HG02870 (cell line): Measurements from ENCODE around the gene POU5F1.
A peak's percentile ranks its signal among the peaks of the same experiment; 100 is the strongest.
"Not testable (repeated sequence)": the region's sequence is repeated elsewhere in the genome, so short reads cannot be mapped to it uniquely, and the experiment has no call there.

Experiments
- ATAC-seq: cut with Tn5 transposase; IDR thresholded peaks from one replicate; pipeline ENCODE4 v1.9.1; 2021; ENCODE audit warnings: mild to moderate bottlenecking, moderate library complexity; ENCODE audit not compliant: unreplicated experiment

Gene POU5F1

DNA sequence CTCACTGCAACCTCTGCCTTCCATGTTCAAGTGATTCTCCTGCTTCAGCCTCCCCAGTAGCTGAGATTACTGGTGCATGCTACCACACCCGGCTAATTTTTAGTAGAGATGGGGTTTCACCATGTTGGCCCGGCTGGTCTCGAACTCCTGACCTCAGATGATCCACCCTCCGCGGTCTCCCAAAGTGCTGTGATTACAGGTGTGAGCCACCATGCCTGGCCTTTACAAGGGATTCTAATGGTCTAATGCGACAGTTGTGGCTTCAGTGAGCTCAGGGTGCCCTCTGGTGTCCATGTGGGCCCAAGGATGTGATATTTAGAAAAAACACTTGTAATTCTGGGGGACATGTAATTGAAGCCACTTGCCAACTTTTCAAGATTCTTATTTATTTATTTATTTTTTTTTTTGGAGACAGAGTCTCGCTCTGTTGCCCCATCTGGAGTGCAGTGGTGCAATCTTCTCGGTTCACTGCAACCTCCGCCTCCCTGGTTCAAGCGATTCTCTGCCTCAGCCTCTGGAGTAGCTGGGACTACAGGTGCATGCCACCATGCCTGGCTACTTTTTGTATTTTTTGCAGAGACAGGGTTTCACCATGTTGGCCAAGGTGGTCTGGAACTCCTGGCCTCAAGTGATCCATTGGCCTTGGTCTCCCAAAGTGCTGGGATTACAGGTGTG lies 22.1 kb upstream of the POU5F1 start:
- ATAC-seq = not testable (repeated sequence)

DNA sequence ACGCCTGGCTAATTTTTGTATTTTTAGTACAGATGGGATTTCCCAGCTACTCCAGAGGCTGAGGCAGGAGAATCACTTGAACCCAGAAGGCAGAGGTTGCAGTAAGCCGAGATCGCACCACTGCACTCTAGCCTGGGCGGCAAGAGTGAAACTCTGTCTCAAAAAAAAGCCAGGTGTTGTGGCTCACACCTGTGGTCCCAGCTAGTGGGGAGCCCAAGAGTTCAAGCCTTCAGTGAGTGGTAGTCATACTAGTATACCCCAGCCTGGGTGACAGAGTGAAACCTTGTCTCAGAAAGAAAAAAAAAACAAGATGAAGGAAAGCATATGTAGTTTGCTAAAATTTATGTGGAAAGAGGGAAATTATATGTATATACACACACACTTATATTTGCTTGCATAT lies 20.0 kb upstream of the POU5F1 start:
- no peak for ATAC-seq

DNA sequence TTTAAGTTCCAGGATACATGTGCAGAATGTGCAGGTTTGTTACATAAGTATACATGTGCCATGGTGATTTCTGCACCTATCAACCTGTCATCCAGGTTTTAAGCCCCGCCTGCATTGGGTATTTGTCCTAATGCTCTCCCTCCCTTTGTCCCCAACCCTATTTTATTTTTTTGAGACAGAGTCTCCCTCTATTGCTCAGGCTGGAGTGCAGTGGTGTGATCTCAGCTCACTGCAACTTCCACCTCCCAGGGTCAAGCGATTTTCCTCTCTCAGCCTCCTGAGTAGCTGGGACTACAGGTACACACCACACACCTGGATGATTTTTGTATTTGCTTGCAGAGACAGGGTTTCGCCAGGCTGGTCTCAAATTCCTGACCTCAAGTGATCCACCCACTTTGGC lies 18.7 kb upstream of the POU5F1 start:
- ATAC-seq = not testable (repeated sequence)

DNA sequence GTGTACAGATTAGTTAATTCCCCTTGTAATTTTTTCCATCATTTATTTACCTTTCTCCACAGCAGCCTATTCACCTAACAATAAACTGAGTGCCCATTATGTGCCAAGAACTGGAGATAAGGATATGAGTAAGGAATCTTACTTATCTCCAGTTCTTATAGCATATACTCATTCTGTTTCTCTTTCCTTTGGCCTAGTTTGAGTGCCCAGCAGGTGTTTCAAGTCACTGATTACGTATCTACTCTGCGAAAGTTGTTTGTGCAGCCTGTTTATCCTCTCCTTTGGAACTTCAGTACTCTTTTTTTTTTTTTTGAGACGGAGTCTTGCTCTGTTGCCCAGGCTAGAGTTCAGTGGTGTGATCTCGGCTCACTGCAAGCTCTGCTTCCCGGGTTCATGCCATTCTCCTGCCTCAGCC lies 17.3 kb upstream of the POU5F1 start:
- ATAC-seq = no peak

DNA sequence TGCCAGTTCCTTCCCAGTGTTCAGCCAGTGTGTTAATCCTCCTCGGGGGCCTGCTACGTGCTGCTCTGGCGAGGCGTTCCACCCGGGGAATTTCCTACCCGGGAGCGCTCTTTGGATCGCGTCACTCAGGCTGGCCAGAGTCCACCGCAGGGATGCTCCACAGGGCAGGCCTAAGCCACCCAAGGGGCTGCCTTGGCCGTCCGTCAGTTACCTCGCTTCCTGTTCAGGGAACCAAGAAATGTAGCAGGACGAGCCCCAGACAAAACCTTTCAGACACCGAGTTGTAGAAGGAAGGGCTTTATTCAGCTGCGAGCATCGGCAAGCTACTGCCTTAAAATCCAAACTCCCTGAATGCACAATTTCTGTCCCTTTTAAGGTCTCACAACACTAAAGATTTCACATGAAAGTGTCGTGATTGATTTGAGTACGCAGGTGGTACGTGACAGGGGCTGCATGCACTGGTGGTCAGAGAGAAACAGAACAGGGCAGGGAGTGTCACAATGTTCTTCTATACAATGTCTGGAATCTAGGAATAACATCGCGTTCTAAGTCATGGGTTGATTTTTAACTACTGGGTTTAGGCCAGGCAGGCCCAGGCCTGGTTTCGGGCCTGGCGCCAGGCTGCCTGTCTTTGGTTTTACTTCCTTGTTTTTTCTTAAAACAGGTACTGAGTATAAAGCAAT lies 15.7 kb upstream of the POU5F1 start:
- no peak for ATAC-seq

DNA sequence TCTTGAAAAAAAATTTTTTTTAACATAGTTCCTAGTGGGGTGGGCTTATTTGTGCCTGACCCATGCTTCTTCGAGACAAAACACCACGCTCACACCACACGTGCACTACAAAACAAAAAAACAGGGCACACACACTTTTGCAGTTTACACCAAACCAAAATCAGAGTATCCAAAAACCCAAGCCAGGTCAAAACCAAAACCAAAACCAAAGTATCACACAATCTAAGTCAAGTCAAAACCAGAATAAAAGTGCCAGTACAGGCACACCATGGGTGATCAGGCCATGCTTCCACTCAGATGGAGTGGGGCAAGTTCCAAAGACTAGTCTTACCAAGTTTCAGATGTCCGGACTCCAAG lies 15.2 kb upstream of the POU5F1 start:
- ATAC-seq = not testable (repeated sequence)

DNA sequence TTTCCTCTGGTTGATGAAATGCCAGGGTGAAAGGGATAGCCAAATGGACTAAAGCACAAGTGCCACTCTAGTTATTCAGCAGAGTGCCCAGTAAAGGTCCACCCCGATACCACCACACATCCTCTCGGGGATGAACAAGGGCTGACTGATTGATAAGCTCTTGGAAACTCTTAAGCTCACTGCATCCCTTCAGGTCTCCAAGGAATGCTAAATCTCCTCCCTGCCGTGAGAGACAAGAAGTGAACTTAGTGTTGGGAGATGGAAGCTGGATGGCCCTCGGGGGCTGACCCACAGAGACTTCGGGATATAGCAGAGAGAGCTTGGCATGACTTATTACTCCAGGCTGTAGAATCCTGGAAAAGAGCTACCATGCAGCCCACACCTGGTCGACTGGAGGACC lies 13.4 kb upstream of the POU5F1 start:
- ATAC-seq = not testable (repeated sequence)

DNA sequence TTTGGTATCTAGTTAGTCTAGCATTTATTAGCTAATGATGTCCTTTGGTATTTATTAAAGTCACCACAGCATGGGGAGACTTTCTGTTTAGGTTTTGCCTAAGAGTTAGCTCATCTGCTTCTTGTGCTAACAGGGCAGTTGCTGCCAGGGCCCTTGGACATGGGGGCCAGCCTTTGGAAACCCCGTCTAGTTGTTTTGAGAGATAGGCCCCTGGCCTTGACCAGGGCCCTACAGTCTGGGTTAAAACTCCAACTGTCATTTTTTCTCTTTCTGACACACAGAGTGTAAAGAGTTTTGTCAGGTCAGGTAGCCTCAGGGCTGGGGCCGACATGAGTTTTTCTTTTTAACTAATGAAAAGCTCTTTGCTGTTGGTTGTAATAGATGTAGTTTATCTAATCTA lies 12.8 kb upstream of the POU5F1 start:
- ATAC-seq = not testable (repeated sequence)

DNA sequence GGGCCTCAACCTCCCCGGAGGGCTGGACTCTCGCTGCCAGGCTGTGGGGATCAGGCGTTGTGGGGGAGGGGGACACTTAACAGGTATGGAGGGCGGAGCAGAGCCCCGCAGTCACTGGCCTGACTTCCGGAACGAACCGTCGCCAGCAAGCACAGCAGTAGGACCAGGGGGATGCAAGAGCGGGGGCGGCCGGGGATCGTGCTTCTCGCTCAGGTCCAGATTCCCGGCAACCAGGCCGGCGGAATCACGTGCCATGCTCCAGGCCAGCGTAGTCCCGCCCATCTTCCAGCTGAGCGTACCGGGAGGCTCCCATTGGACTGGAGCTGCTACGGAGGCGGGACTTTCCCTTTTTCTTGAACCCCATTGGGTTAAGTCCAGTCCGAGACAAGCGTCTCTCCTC lies 10.0 kb upstream of the POU5F1 start:
- ATAC-seq = peak; percentile 54

DNA sequence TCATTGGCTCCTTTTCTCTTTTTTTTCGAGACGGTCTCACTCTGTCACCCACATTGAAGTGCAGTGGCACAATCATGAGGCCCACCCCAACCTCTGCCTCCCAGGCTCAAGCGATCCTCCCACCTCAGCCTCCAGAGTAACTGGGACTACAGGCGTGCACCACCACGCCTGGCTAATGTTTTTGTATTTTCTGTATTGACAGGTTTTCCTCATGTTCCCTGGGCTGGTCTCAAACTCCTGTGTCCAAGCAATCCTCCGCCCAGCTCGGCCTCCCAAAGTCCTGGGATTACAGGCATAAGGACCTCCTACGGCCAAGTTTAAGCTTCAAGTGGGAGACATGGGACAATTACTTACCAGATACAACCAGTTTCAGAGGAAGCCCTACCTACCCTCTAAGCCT lies 9.4 kb upstream of the POU5F1 start:
- no peak for ATAC-seq

DNA sequence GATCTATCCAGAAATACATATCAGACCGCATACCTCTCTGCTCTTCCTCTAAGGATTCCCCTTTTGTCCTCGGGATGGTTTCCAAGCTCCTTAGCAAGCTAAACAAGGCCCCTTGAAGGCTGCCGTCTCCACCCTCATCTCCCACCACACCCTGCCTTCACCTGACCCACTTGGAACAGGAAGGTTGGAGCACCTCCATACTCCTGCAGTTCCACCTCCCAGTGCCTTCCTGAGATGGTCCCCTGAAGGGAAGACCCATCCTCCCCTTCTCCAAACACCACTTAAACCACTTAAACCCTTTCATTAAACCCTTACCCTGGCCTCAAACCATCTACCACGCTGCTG lies 8.5 kb upstream of the POU5F1 start:
- no peak for ATAC-seq

DNA sequence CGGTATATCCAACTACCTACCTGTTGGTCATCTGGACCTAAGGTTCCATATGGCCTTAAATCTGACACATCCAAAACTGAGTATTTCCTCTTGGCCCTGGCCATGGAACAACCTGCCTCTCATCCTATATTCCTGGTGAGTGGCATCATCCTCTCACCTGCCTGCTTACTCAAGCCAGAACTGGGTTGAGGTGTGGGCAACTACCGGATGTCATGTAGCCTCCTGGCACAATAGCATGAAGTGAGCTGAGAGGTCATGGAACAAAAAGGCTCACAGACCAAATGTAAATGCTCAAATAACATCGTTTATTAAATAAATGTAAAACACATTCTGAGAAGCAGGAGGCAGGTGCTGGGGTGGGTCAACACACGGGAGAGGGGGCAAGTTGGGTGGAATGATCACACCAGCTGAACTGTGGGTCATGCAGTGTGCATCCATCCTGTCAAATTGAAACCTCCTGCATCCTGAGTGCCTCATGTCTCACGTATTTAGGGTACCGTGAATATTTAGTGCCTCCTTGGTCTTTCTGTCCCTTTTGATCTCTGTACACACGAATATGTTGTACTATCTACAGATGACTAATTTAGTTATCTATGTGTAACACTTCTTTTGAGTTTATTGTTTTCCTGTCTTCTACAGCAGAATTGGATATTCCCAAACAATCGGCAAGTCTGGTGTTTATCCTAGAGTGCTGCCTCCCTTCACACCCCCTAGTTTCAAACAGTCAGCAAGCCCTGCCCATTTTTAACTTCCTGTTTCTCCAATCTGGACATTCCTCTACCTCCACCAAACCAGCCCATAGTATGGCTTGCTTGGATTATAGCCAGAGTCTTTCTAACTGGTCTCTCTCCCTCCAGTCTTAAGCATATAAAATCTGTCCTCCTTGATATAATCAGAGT lies 7.9 kb upstream of the POU5F1 start:
- no peak for ATAC-seq

DNA sequence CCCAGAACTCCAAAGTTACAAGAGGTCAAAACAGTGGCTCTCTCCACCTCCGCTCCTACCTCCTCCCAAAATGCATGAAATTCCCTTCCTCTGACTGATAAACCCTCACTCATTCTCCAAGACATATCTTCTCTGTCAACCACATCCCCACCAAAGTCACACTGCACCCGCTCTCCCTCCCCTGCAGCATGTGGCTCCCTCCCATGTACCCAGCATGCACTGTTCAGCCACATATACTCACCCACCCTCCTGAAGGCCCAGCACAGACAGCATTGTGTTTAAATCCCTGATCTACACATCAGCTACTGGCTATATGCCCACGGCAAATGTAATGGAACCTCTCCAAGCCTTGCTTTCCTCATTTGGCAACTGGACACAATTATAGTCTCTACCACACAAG lies 5.5 kb upstream of the POU5F1 start:
- no peak for ATAC-seq

DNA sequence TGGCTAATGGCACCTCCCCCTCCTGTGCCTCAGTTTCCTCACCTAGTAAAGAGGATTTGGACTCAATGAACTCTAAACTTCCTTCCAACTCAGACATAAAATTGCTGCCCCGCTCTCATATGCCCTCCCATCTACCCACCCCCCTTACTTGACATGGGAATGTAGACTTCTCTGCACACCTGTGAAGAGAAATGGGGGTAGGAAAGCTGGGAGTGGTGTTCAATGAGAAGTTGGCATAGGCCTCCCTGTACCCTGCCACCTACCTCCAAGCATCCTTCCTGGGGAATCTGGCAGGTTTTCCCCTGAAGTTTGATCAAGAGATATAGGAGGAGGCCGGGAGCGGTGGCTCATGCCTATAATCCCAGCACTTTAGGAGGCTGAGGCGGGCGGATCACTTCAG lies 3.9 kb upstream of the POU5F1 start:
- ATAC-seq = no peak

DNA sequence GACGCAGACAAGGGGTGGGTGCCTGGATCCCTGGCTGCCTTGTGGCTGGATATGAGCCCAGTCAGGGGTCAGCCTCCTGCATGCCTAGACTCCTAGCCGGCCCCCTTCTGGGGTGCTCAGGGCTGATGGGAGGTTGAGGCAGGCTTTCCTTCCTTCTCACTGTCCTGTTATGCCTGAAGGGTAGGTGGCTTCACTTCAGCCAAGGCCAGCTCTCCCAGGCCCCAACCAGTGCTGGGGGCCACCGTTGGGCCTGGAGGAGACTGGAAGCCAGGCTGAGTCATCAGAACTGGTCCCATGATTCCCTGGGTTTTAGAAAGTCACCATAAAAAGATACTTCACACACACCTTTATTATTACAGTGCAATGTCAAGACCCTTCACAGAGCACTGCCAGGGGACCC lies 2.9 kb upstream of the POU5F1 start:
- ATAC-seq = no peak

DNA sequence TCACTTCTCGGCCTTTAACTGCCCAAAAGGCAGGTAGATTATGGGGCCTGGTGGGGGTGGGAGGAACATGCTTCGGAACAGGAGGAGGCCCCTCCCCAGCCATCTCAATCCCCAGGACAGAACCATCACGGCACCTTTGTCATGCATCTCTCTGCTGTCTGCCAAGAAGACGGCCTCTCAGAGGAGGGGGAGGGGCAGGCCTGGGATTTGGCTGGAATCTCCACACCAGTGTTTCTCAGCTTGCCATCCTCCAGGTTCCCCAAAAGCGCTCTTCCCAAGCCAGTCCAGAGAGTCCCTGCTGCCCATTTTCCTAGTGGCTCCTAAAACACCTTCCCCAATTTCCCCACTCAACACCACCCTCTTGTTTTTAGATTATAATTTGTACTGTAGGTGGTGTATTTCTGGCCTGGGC lies 2.5 kb upstream of the POU5F1 start:
- ATAC-seq = no peak

DNA sequence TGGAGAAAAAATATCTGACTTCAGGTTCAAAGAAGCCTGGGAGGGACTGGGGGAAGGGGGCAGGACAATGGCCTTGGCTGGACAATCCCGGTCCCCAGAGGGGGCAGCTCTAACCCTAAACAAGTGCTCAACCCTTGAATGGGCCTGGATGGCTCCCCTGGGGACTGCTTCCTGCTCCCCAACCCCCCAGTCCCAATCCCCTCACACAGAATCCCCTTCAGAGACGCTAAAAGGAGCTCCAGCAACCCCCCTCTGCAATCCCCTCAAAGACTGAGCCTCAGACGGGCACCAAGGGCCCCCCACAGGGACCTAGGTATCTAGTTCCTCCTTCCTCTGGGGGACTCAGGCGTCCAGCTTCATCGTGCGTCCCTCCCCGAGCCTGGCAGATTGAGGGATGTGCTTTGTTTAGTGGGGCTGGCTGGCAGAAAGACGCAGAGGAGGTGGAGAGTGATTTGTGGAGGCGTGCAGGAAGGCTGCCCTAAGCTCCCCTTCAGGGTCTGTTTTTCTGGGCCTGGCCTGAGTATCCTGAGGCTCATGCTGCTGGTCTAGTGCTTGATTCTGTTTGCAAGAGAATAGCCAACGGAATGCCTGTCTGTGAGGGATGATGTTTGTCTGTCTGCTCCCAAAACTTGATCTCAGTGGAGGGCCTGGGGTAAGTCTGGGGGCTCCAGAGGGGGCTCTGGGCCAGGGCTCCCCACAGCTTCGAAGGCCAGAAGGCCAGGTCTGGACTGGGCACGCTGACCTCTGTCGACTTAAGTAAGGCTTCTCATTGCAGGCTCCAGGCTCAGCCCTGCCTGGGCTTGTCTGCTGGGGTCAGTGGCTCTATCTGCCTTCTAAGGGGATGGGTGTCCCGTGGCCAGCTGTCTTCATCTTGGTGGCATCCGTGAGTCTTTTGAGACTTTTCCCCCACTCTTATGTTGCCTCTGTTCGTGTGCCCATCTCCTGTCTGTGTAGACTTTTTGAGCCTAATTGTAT lies 1.7 kb upstream of the POU5F1 start:
- no peak for ATAC-seq

DNA sequence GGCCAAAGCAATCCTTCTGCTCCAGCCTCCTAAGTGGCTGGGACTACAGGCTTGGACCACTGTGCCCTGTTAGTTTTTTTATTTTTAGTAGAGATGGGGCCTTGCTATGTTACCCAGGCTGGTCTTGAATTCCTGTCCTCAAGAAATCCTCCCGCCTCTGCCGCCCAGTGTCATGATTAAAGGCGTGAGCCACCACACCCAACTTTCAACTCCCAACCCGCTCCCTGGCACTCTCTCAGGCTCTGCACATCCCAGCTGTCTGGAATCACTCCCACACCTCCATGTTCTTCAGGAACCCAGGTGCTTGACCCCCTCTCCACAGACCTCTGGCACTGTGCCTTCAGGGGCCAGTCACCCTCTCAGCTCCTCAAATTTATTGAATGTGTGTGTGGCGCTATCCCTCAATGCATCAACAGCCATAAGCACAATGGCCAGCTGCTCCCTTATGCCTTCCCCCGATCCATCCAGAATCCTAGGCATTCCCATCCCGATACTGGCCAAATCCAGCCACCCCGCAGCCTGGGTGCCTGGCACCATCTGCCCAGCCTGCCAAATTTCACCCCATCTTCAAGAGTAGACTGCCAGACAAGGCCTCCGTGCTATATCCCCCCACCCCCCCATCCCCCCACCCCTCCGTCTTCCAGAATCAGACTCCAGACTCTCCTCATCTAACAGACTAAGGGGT lies 647 bp upstream of the POU5F1 start:
- no peak for ATAC-seq

DNA sequence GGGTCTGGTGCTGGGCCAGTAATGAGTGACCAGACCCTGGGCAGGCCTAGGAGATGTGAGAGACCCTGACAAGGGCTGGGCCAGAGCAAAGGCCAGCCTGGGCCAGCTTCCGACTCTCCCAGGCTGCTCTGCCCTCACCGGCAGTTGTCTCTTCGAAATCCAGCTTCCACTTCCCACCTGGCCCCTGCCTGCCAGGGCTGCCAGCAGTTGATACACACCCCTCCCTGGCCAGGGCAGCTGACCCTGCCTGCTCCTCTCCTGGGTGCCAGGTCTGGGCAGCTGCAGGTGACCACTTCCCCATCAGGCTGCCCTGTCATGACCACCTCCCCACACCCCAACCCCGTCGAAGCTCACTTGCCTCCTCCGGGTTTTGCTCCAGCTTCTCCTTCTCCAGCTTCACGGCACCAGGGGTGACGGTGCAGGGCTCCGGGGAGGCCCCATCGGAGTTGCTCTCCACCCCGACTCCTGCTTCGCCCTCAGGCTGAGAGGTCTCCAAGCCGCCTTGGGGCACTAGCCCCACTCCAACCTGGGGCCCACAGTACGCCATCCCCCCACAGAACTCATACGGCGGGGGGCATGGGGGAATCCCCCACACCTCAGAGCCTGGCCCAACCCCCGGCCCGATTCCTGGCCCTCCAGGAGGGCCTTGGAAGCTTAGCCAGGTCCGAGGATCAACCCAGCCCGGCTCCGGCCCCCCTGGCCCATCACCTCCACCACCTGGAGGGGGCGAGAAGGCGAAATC lies 453 bp downstream of the POU5F1 start:
- not testable (repeated sequence) for ATAC-seq
